HCT116 (cell line): Measurements from ENCODE around the gene ALDH1L1. TPM values are rescaled to one million over a fixed set of nuclear protein-coding genes. Genes with fewer than 3 reads are reported as not detected.

Experiments used
- ATAC-seq: fragments of 200-7000 bp; cut with Tn5 transposase; 2 replicates; pipeline ENCODE4 v1.9.1; 2020; ENCODE audit warnings: mild to moderate bottlenecking, moderate library complexity
- BruUV-seq: library from RNA; stranded (reverse); fragments of 400-500 nt; replicated peaks from 2 replicates; lab custom pipeline; 2021; lab: Mats Ljungman, UMichigan
- CTCF ChIA-PET: fragments of 300-600 bp; sonication (Branson Sonifier 250); formaldehyde crosslinking; loops from one replicate; lab custom pipeline; 2021; ENCODE audit warnings: antibody characterized with exemption; lab: Charles Lee
- POLR2A ChIA-PET: fragments of 300-600, 350-600 bp; sonication (Branson Sonifier 250); formaldehyde crosslinking; loops from one replicate; lab custom pipeline; 2021; ENCODE audit warnings: antibody characterized with exemption; lab: Charles Lee
- RAD21 ChIA-PET, 2 experiments: fragments of 300-600 bp; sonication (Branson Sonifier 250); formaldehyde crosslinking; loops; one replicate each; lab custom pipeline; 2023; ENCODE audit warnings: low total read pairs in 2 of 2; ENCODE audit not compliant: uncharacterized antibody in 2 of 2, unreplicated experiment in 2 of 2, low non-redundant PET in 1 of 2; lab: Charles Lee
- DNase-seq: peaks from one replicate; pipeline ENCODE4 v3.0.0-alpha.2; 2010; ENCODE audit warnings: low read depth, low spot score
- H2AFZ ChIP-seq: fragments of 200-600 bp; shearing (Covaris generic), sonication (generic); 2 replicates; pipeline ENCODE4 v1.6.1; 2017; ENCODE audit warnings: low read depth, mixed run types, mixed read lengths, antibody characterized with exemption, low read length; ENCODE audit not compliant: poor library complexity, severe bottlenecking
- H3K27ac ChIP-seq: 2 replicates; pipeline ENCODE4 v1.5.1; 2012; ENCODE audit warnings: low read depth, low read length
- H3K27me3 ChIP-seq: fragments of 200-600 bp; sonication (generic); 2 replicates; pipeline ENCODE4 v1.6.1; 2016; ENCODE audit warnings: mixed run types, low read length, mixed read lengths; ENCODE audit not compliant: insufficient read depth
- H3K36me3 ChIP-seq, 2 experiments: fragments of 200-500 bp in 1 of 2; fragments of 200-600 bp in 1 of 2; sonication (Bioruptor generic) in 1 of 2; sonication (generic) in 1 of 2; 2 replicates each; pipeline versions ENCODE4 v1.5.1 to v1.6.1; 2014 to 2016; ENCODE audit warnings: low read length in 2 of 2, inconsistent platforms in 1 of 2, mixed read lengths in 1 of 2, mixed run types in 1 of 2; ENCODE audit not compliant: insufficient read depth in 2 of 2, control insufficient read depth in 1 of 2
- H3K4me1 ChIP-seq, 2 experiments: fragments of 200-600 bp in 1 of 2; sonication (generic) in 1 of 2; 2 replicates each; pipeline versions ENCODE4 v1.5.1 to v1.6.1; 2012 to 2017; ENCODE audit warnings: low read length in 2 of 2, inconsistent platforms in 1 of 2, mild to moderate bottlenecking in 1 of 2, mixed read lengths in 1 of 2, mixed run types in 1 of 2, moderate library complexity in 1 of 2; ENCODE audit not compliant: insufficient read depth in 2 of 2, control insufficient read depth in 1 of 2
- H3K4me2 ChIP-seq: fragments of 200-600 bp; sonication (generic); 2 replicates; pipeline ENCODE4 v1.6.1; 2017; ENCODE audit warnings: mixed run types, low read length, mixed read lengths
- H3K4me3 ChIP-seq, 2 experiments: fragments of 200-600 bp in 1 of 2; sonication (generic) in 1 of 2; replicated peaks in 1 of 2; 2 replicates each; pipeline ENCODE4 v1.5.1; 2011 to 2016; ENCODE audit warnings: low read length in 2 of 2, control low read depth in 1 of 2, low read depth in 1 of 2, mild to moderate bottlenecking in 1 of 2, mixed read lengths in 1 of 2, mixed run types in 1 of 2
- H3K79me2 ChIP-seq: fragments of 200-600 bp; sonication (generic); 2 replicates; pipeline ENCODE4 v1.6.1; 2017; ENCODE audit warnings: mild to moderate bottlenecking, mixed run types, low read length, moderate library complexity, mixed read lengths; ENCODE audit not compliant: insufficient read depth
- H3K9ac ChIP-seq: fragments of 200-600 bp; sonication (generic); 2 replicates; pipeline ENCODE4 v1.6.1; 2016; ENCODE audit warnings: low read length, mixed read lengths
- H3K9me2 ChIP-seq: fragments of 200-600 bp; sonication (generic), shearing (Covaris generic); 2 replicates; pipeline ENCODE4 v1.6.1; 2017; ENCODE audit warnings: mixed run types, mild to moderate bottlenecking, moderate library complexity; ENCODE audit not compliant: insufficient read depth
- H3K9me3 ChIP-seq, 2 experiments: fragments of 200-500 bp in 1 of 2; fragments of 200-600 bp in 1 of 2; sonication (Bioruptor generic) in 1 of 2; sonication (generic) in 1 of 2; 2 replicates each; pipeline ENCODE4 v1.6.1; 2014 to 2017; ENCODE audit warnings: low read length in 2 of 2, mixed read lengths in 2 of 2, inconsistent platforms in 1 of 2, low read depth in 1 of 2, mild to moderate bottlenecking in 1 of 2, mixed run types in 1 of 2, moderate library complexity in 1 of 2; ENCODE audit not compliant: control insufficient read depth in 1 of 2, insufficient read depth in 1 of 2
- H4K20me1 ChIP-seq: fragments of 200-600 bp; sonication (generic), shearing (Covaris generic); 2 replicates; pipeline ENCODE4 v1.6.1; 2017; ENCODE audit warnings: mixed run types, mild to moderate bottlenecking, moderate library complexity; ENCODE audit not compliant: insufficient read depth
- CBX3 ChIP-seq: IDR thresholded peaks from 2 replicates; pipeline ENCODE4 v1.6.1; 2012; ENCODE audit warnings: low read depth
- EGR1 ChIP-seq: IDR thresholded peaks from 2 replicates; pipeline ENCODE4 v1.6.1; 2012; ENCODE audit warnings: low read depth
- ELF1 ChIP-seq: IDR thresholded peaks from 2 replicates; pipeline ENCODE4 v1.6.1; 2012; ENCODE audit warnings: low read depth, borderline replicate concordance
- POLR2A ChIP-seq: IDR thresholded peaks from 2 replicates; pipeline ENCODE4 v1.7.0; 2011; ENCODE audit warnings: borderline replicate concordance; ENCODE audit not compliant: insufficient read depth, insufficient read length; ENCODE audit errors: extremely low read depth
- POLR2AphosphoS5 ChIP-seq: IDR thresholded peaks from 2 replicates; pipeline ENCODE4 v1.6.1; 2011; ENCODE audit warnings: mild to moderate bottlenecking, low read depth, low read length, moderate library complexity
- SP1 ChIP-seq: IDR thresholded peaks from 2 replicates; pipeline ENCODE4 v1.6.1; 2012; ENCODE audit warnings: low read depth
- SRF ChIP-seq: IDR thresholded peaks from 2 replicates; pipeline ENCODE4 v1.6.1; 2012; ENCODE audit warnings: low read depth
- TCF7L2 ChIP-seq: IDR thresholded peaks from 2 replicates; pipeline ENCODE4 v1.7.0; 2011; ENCODE audit warnings: borderline replicate concordance, inconsistent platforms; ENCODE audit not compliant: insufficient read depth, insufficient read length; ENCODE audit errors: extremely low read depth
- YY1 ChIP-seq: IDR thresholded peaks from 2 replicates; pipeline ENCODE4 v1.6.1; 2011; ENCODE audit warnings: low read length, low read depth, moderate library complexity, mild to moderate bottlenecking; ENCODE audit not compliant: insufficient replicate concordance; ENCODE audit errors: extremely low read depth
- ZFX ChIP-seq: fragments of 450-650 bp; IDR thresholded peaks from 2 replicates; pipeline ENCODE4 v1.6.1; 2017
- intact Hi-C: fragments of 100-400 bp; cut with micrococcal nuclease; formaldehyde crosslinking; loops from 2 replicates; pipeline ENCODE4 v1.10.0; 2022
- total RNA-seq: library from RNA; stranded (reverse); gene quantifications from one replicate; pipeline ENCODE4 v1.2.1, GENCODE V29; 2021; ENCODE audit not compliant: unreplicated experiment
- TF ChIP-seq, protein P1 (sequence below): IDR thresholded peaks from 2 replicates; pipeline ENCODE4 v1.6.1; 2012; ENCODE audit warnings: low read depth
- TF ChIP-seq, protein P2 (sequence below), 3 experiments: fragments of 200-600 bp in 1 of 3; sonication (generic) in 1 of 3; IDR thresholded peaks in 2 of 3; conservative IDR thresholded peaks in 1 of 3; 2 replicates each; pipeline ENCODE4 v1.5.1; 2012 to 2017; ENCODE audit warnings: low read depth in 2 of 3, low read length in 2 of 3, antibody characterized with exemption in 1 of 3, borderline replicate concordance in 1 of 3, control low read depth in 1 of 3, mild to moderate bottlenecking in 1 of 3, mixed read lengths in 1 of 3, mixed run types in 1 of 3, moderate library complexity in 1 of 3; ENCODE audit not compliant: insufficient read depth in 1 of 3

ALDH1L1 gene
- total RNA-seq, 1 experiment from 2014 or later, result 0.81 TPM

DNA sequence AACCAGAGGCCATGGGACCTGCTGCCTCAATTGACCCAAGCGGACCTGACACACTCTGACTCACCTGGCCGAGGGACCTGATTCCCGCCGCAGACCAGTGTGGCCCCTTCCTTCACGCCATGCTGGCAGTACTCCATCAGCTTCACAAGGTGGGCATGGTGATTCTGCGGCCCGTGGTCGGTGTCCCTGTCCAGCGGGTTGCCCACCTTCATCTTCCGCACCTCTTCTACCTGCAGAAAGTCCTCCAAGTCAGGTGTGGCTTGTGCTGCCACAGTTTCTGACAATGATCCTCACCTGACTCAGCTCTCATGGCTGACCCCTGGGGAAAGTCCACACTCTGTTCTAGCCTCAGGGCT, 70.5 kb downstream of the ALDH1L1 start:
- ChIA-PET RAD21 (no interaction called here), POLR2A (no interaction called here), CTCF (no interaction called here)
- Histone ChIP-seq H3K79me2 (no peaks in the 10 kb centered on the region), H3K9ac (no peak overlapping the region), H3K36me3 (no peaks in the 10 kb centered on the region), H3K4me1 (no peaks in the 10 kb centered on the region), H2AFZ (no peak overlapping the region), H3K27me3 (no peaks in the 10 kb centered on the region), H3K9me3 (no peaks in the 10 kb centered on the region), H3K4me2 (no peak overlapping the region), H3K27ac (no peak overlapping the region), H3K4me3 (no peak overlapping the region), H4K20me1 (no peaks in the 10 kb centered on the region), H3K9me2 (no peaks in the 10 kb centered on the region)
- no peak for TF ChIP-seq SP1
- TF ChIP-seq CBX3, result no peak
- no peak for TF ChIP-seq ZFX
- TF ChIP-seq POLR2AphosphoS5, result no peak
- no peak for TF ChIP-seq YY1
- TF ChIP-seq SRF, result no peak
- TF ChIP-seq, protein P1, sequence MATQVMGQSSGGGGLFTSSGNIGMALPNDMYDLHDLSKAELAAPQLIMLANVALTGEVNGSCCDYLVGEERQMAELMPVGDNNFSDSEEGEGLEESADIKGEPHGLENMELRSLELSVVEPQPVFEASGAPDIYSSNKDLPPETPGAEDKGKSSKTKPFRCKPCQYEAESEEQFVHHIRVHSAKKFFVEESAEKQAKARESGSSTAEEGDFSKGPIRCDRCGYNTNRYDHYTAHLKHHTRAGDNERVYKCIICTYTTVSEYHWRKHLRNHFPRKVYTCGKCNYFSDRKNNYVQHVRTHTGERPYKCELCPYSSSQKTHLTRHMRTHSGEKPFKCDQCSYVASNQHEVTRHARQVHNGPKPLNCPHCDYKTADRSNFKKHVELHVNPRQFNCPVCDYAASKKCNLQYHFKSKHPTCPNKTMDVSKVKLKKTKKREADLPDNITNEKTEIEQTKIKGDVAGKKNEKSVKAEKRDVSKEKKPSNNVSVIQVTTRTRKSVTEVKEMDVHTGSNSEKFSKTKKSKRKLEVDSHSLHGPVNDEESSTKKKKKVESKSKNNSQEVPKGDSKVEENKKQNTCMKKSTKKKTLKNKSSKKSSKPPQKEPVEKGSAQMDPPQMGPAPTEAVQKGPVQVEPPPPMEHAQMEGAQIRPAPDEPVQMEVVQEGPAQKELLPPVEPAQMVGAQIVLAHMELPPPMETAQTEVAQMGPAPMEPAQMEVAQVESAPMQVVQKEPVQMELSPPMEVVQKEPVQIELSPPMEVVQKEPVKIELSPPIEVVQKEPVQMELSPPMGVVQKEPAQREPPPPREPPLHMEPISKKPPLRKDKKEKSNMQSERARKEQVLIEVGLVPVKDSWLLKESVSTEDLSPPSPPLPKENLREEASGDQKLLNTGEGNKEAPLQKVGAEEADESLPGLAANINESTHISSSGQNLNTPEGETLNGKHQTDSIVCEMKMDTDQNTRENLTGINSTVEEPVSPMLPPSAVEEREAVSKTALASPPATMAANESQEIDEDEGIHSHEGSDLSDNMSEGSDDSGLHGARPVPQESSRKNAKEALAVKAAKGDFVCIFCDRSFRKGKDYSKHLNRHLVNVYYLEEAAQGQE, result no peak
- TF ChIP-seq POLR2A, result no peak
- no peak for TF ChIP-seq TCF7L2
- no peak for TF ChIP-seq EGR1
- TF ChIP-seq ELF1, result no peak
- TF ChIP-seq, protein P2, sequence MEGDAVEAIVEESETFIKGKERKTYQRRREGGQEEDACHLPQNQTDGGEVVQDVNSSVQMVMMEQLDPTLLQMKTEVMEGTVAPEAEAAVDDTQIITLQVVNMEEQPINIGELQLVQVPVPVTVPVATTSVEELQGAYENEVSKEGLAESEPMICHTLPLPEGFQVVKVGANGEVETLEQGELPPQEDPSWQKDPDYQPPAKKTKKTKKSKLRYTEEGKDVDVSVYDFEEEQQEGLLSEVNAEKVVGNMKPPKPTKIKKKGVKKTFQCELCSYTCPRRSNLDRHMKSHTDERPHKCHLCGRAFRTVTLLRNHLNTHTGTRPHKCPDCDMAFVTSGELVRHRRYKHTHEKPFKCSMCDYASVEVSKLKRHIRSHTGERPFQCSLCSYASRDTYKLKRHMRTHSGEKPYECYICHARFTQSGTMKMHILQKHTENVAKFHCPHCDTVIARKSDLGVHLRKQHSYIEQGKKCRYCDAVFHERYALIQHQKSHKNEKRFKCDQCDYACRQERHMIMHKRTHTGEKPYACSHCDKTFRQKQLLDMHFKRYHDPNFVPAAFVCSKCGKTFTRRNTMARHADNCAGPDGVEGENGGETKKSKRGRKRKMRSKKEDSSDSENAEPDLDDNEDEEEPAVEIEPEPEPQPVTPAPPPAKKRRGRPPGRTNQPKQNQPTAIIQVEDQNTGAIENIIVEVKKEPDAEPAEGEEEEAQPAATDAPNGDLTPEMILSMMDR (IDR thresholded peaks at IDR 0.05 in 2 of 3, conservative IDR thresholded peaks at IDR 0.05 in 1 of 3; ENCODE audit: borderline replicate concordance in 1 of 3, insufficient read depth in 1 of 3, low read depth in 2 of 3, low read length in 2 of 3), result no peak
- no TSS peak for BruUV-seq
- ATAC-seq, result no peak
- intact Hi-C loops, result loop anchor here (5.0 to 10.0 kb wide), 2 partner anchors 138 to 185 kb away; no protein-coding TSS in a partner anchor
- DNase-seq, result no peak
